Suppressor macrophage treated with lipopolysaccharide for 4 hours (primary cell): Measurements from ENCODE around the gene CBFA2T2.
A peak's percentile ranks its signal among the peaks of the same experiment; 100 is the strongest.

Experiments
- DNase-seq: peaks from one replicate; pipeline ENCODE4 v3.0.0-alpha.2; 2020

Gene CBFA2T2

GRCh38 chr20:33584976-33585375, 95.1 kb downstream of the CBFA2T2 start:
- DNase-seq = no peak

- no peak for DNase-seq
Observed at GRCh38 chr20:33585413-33585812, 95.5 kb downstream of the CBFA2T2 start.

- no peak for DNase-seq
Observed at GRCh38 chr20:33589059-33589458, 99.2 kb downstream of the CBFA2T2 start.

GRCh38 chr20:33591901-33592300, 102.0 kb downstream of the CBFA2T2 start:
- DNase-seq = peak; percentile 13

GRCh38 chr20:33594743-33595142, 104.8 kb downstream of the CBFA2T2 start:
- DNase-seq = no peak

GRCh38 chr20:33600414-33600813, 110.5 kb downstream of the CBFA2T2 start:
- DNase-seq = no peak

DNA sequence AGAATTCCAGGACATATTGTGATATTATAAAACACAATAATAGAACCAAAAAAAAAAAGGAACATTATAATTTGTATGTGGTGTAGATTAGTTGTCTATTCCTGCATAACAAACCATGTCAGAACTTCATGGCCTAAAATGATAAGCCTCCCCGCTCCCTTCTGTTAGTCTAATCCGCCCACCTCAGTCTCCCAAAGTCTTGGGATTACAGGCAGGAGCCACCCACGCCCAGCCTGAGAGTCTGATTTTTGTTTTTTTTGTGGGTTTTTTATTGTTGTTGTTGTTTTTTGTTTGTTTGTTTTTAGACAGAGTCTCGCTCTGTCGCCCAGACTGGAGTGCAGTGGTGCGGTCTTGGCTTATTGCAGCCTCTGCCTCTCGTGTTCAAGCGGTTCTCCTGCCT, 111.1 kb downstream of the CBFA2T2 start:
- no peak for DNase-seq

GRCh38 chr20:33601861-33602260, 112.0 kb downstream of the CBFA2T2 start:
- no peak for DNase-seq

GRCh38 chr20:33602826-33603590, 113.1 kb downstream of the CBFA2T2 start:
- no peak for DNase-seq

DNA sequence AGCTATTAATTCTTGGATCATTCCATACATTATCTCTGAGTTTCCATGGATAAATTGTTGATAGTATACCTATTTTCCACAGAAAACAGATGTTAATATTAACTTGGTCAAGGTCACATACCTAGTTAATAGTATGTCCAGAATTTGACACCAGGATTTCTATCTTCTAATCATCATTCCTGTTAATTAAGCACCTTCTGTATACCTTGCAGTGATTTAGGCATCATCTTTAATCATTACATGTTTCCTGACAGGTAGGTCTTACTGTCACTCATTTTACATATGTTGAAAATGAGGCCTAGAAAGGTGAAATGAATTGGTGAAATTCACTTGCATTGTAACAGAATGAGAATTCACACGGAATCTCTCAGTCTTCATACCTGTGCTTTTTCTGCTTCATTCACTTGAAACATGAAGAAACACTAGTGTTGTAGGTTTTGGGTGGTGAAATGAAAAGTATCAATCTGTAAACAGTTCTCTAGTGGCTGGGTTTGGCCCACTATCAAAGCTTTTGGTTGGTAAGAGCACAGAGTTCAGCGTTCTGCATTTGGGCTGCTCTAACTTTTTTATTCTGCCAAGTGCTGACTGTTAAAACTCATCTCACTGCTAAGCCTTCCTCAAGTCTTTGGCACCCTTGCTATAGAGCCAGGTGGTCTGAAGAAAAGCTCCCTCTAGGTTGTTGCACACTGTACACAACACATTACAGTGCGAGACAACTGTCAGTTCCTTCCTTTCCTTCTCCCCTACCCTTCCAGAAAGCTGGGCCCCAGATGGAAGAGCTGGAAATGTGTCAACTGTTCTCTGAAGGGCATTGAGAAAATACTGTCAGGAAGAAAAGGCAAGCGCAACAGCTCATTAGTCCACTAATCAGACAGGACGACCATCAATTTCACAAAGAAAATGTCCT, 114.4 kb downstream of the CBFA2T2 start:
- DNase-seq = no peak

GRCh38 chr20:33604991-33605370, 115.1 kb downstream of the CBFA2T2 start:
- no peak for DNase-seq

DNA sequence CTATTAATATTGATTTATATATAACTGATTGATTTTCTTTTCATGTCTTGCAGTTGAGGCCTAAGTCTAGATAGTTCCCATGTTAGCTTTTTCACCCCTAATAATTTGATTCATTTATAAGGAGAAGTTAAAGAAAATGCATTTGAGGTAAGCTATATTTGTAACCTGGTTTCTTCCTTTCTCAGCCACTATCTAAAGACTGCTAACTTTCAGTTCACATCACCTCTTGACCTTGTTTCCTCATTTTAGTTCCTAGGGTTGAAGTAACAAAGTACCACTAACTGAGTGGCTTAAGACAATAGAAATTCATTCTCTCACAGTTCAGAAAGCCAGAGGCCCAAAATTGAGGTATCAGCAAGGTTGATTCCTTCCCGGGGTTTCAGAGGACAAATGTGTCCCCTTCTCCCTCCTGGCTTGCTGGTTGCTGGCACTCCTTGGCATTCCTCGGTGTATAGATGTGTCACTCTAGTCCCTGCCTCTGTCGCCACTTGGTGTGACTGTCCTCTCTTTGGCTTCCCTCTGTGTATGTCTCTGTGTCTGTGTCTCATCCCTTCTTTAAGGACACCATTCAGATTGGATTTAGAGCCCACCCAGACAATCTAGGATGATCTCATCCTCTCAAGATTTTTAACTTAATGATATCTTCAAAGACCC, 116.3 kb downstream of the CBFA2T2 start:
- DNase-seq = no peak

GRCh38 chr20:33609504-33609903, 119.6 kb downstream of the CBFA2T2 start:
- no peak for DNase-seq

DNA sequence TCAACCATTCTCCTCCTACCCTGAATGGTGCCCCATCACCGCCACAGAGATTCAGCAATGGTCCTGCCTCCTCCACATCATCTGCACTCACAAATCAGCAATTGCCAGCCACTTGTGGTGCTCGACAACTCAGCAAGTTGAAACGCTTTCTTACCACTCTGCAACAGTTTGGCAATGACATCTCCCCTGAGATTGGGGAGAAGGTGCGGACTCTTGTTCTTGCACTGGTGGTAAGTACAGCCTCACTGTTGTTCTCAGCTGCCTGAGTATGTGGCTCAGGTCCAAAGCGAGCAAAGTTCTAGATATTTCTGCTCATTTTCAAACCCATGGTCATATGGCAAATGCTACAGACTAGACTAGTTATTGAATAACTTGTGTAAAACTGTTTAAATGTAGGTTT, 121.2 kb downstream of the CBFA2T2 start:
- no peak for DNase-seq

- no peak for DNase-seq
Observed at GRCh38 chr20:33612001-33612400, 122.1 kb downstream of the CBFA2T2 start.

GRCh38 chr20:33621717-33622400, 132.0 kb downstream of the CBFA2T2 start:
- no peak for DNase-seq

DNA sequence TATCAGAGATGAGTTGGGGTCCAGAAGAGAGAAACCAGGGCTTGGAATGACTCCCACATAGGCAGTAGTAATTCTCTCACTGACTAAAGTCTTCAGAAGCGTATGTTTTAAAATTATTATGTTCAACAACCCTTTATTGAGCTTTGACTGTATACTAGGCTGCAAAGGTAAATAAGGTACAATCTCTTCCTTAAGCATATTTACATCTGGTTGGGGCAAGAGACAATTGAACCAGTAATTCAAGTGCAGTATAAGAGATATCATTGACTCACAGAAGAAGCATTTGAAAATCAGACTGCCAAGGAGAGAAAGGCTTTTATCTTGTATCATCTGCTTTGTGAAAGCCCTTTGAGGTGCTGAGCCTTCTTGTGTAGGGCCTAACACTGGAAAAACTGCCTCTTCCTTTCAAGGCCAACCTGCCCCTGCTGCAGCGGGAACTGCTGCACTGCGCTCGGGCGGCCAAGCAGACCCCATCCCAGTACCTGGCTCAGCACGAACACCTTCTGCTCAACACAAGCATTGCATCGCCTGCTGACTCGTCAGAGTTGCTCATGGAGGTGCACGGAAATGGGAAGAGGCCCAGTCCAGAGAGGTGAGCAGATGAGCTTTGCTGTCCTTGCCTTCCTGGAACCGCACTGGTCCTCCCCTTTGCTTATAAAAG, 132.9 kb downstream of the CBFA2T2 start:
- DNase-seq = no peak

DNA sequence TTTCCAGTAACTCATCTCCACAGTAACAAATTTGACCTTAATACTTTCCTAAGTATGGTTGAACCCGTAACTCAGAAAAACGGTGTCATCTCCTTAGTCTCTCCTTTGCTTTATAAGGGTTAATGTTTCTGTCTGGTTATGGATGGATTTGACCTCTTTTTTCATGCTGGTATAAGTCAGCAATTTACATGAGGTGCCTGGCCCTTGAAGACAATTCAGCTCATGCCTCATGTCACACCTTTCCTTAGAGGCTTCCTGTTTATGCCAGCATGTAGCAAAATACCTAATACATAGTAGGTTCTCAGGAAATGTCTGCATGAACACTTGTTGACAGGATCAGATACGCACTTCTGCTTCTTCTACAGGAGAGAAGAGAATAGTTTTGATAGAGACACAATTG, 134.5 kb downstream of the CBFA2T2 start:
- no peak for DNase-seq

- no peak for DNase-seq
Observed at GRCh38 chr20:33626190-33626589, 136.3 kb downstream of the CBFA2T2 start.

- no peak for DNase-seq
Observed at GRCh38 chr20:33627577-33628216, 137.8 kb downstream of the CBFA2T2 start.

DNA sequence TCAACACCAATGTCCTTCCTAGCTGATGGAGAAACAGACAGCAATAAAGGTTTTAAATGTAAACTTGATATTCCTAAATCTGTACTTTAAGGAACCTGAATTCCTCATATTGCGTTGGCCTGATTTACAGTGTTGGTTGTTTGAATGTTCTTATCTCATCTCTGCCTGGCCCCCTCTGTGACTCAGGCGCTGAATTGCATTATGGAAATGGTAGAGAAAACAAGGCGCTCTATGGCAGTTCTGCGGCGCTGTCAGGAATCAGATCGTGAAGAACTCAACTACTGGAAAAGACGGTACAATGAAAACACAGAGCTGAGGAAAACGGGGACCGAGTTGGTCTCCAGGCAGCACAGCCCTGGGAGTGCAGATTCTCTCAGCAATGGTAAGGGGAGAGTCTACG, 139.6 kb downstream of the CBFA2T2 start:
- no peak for DNase-seq

- DNase-seq = no peak
Observed at GRCh38 chr20:33629979-33630378, 140.1 kb downstream of the CBFA2T2 start.
